Measurements from ENCODE around the gene SYT17.
"Not testable (repeated sequence)": the region's sequence is repeated elsewhere in the genome, so short reads cannot be mapped to it uniquely, and the experiment has no call there.

The SYT17 gene

DNA sequence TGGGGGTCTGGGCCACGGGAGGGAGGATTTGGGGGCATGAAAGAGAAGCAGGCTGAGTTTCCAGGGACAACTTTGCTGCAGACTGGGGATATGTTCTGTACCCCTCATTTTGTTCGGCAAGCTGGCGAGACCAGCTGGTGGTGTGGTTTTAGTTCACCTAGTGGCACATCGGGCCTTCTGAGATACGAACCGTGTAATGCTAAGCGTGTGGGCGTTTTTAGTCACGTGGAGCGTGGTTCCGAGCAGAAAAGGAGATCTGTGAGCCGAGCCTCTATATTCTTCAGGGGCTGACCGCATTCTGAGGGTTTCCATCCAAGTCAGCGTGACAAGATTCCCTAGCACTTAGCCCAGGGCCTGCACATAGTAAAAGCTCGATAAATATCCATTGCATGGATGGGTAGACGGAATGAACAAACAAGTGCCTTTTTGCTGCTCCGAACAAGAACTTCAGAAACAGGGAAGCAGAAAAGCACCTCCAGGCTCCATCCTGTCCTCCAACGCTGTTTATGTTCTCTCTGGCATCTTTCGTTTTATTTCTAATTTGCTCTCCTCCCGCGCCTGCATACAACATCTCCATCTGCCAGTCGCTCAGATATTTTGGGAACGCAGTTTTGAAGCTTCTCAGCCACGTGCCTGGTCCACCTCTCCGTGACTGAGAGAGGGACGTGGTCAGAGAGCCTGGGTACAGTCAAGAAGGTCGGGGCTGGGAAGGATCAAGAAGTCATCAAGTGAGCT is 5.8 kb downstream of the SYT17 start:
- no peak for DNase-seq (ENCODE audit: low read depth in 3 of 3)

DNA sequence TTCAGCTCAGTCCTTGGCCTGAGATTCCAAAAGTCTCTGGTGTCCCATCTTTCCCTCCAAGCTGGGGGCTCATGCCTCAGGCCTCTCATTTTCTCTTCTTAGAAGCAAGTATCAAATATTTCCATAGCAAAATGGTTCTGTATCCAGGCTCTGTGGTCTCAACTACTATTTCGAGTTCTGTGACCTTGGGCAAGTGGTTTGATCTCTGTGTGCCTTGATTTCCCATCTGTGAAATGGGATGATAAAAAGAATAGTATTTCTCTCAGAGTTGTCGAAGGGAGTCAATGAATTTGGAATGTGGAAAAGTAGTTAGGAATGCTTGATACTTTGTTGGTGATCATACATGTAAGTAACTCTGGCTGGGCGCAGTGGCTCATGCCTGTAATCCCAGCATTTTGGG is 6.4 kb downstream of the SYT17 start:
- DNase-seq (ENCODE audit: low read depth in 3 of 3) = no peak

- no peak for DNase-seq (ENCODE audit: low read depth in 3 of 3)
Observed at GRCh38 chr16:19175492-19176262, 7.6 kb downstream of the SYT17 start.

- no peak for DNase-seq (ENCODE audit: low read depth in 3 of 3)
Observed at GRCh38 chr16:19177111-19177739, 9.2 kb downstream of the SYT17 start.

DNA sequence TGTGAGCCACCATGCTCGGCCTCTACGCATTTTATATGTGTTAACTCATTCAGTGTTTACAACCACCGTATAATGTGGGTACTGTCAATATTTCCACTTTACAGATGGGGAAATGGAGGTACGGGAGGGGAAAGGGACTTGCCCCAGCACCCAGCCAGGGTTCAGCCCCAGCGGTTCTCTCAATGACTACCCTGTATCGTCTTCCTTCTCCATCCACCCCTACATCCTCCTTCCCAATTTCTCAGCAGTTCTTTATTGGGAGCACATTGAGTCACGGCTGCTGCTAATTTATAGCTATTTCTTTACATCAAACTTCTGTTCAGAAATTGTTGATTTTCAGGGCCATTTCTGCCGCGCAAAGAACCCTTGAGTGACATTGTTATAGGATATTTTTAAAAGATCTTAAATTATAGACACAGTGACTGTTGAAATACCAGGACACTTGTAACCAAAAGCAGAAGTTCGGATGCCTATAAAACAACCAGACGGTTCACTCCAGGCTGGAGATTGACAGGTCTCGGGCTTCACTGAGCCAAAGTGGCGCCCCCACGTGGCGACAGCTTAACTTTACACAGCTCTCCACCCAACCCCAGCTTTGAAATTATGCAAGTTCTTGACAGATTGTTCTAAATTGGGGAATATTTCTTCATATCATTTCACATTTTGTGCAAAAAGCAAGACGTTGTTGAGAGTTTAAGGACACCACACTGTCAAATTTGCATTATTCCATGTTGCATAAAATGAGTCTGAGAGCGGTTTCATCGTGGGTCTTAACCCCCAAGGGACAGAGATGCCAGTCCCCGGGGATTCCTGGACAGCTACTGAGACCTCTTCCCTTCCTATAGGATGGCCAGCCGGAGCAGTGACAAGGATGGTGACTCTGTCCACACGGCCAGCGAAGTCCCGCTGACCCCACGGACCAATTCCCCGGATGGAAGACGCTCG is 11.8 kb downstream of the SYT17 start:
- peak in 1 of 3 experiments; percentile 2 for DNase-seq (ENCODE audit: low read depth in 3 of 3)

DNA sequence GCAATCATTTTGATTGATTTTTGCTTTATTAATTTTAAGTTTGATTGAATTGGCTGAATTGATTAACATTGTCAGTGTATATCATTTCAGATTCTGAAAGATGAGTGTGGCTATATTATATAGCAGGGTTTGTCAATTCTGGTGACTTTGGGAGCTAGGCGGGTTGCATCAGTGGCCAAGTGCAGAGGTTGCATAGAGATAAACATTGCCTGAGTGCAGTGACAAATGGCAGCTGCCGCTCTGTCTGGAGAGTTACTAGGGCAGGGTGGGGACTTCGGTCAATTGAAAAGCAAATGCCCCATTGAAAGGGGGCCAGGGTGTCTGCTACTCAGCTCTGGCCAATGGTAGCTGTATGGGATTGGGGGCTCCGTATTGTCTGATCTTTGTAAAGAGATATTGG is 12.7 kb downstream of the SYT17 start:
- no peak for DNase-seq (ENCODE audit: low read depth in 3 of 3)

- DNase-seq (ENCODE audit: low read depth in 3 of 3) = no peak
Observed at GRCh38 chr16:19182481-19182880, 14.4 kb downstream of the SYT17 start.

- DNase-seq (ENCODE audit: low read depth in 3 of 3) = no peak
Observed at GRCh38 chr16:19183187-19183586, 15.1 kb downstream of the SYT17 start.

- no peak for DNase-seq (ENCODE audit: low read depth in 3 of 3)
Observed at GRCh38 chr16:19184823-19185509, 16.9 kb downstream of the SYT17 start.

- no peak for DNase-seq (ENCODE audit: low read depth in 3 of 3)
Observed at GRCh38 chr16:19185510-19185851, 17.4 kb downstream of the SYT17 start.

DNA sequence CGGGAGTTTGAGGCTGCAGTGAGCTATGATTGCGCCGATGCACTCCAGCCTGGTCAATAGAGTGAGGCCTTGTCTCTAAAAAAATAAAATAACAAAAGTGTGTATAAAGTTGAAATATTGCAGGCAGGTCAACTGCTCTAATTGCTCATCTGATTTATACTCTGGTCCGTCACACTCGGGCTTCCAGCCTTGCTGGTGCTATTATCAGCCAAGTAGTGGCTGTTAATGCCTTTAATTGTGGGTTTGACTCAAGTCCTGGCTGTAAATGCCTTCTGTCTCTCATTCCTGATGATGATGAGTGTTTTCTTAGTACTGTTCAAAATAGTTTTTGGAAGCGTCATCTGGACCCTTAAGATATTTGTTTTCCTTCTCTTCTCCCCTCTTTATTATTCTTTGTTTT is 18.4 kb downstream of the SYT17 start:
- no peak for DNase-seq (ENCODE audit: low read depth in 3 of 3)

DNA sequence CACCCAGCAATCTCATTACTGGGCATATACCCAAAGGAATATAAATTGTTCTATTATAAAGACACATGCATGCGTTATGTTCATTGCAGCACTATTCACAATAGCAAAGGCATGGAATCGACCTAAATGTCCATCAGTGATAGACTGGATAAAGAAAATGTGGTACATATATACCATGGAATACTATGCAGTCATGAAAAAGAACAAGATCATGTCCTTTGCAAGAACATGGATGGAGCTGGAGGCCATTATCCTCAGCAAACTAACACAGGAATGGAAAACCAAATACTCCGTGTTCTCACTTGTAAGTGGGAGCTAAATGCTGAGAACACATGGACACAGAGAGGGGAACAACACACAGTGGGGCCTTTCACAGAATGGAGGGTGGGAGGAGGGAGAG is 19.9 kb downstream of the SYT17 start:
- not testable (repeated sequence) for DNase-seq (ENCODE audit: low read depth in 3 of 3)

GRCh38 chr16:19188406-19188805 is 20.4 kb downstream of the SYT17 start:
- no peak for DNase-seq (ENCODE audit: low read depth in 3 of 3)

DNA sequence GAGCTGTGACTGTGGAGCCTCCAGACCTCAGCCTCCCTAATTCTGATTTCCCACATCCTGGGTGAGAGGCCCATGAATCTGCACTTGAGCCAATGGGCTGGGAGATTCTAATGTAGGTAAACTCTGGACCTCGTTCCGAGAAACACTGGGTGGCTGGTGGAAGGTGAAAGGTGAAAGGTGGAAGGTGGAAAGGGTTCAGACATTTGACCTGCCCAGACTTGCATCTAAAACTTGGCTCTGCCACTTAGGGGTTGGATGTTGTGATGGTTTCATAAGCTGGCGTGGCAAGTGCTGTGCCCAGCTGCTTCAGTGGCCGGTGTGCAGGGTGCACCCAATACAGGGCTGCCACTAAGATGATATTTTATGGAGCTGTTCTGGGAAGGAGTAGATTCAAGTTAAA is 24.8 kb downstream of the SYT17 start:
- no peak for DNase-seq (ENCODE audit: low read depth in 3 of 3)

DNA sequence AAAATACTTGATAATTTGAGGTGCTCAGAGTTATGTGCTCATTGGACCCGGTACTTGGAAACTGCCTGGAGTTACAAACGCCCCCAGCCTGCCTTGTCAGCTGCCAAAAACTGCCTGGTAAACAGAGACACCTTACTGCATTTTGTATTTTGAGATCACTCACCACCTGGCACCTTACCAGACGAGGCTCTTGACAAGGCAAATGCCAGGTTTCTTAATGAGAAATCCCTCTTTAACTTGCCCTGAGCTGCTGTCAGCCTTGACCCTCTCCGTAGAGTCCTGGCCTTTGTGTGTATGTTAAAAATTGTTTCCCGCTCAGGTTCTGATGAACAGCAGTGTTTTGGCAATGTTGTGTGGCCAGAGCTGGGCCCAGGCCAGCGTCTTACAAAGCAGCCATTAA is 28.8 kb downstream of the SYT17 start:
- DNase-seq (ENCODE audit: low read depth in 3 of 3) = no peak

GRCh38 chr16:19203374-19203966 is 35.4 kb downstream of the SYT17 start:
- no peak for DNase-seq (ENCODE audit: low read depth in 3 of 3)

DNA sequence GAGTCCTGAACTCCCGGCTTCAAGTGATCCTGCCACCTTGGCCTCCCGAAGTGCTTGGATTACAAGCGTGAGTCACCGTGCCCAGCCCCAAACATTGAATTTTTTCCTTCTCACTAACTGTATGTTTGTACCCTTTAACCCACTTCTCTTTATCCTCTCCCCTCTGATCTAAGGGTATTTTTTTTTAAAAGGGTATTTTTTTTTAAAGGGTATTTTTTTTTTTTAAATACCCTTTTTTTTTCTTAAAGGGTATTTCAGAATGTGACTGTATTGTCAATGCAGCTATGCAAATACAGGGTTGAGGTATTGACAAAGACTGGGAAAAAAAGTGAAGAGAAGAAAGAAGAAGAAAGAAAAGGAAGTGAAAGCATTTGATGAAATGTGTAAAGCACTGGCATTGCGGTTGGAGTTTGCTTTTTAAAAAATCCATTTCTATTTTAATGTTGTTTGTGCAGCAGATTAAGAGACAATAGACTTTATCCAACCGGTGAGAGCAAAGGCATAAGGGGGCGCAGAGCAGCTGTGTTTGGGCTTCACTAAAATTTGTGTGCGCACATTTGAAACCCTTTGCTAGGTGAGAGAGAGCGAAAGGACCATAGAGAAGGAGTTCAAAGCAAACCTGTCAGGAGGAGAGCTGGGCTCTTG is 42.4 kb downstream of the SYT17 start:
- no peak for DNase-seq (ENCODE audit: low read depth in 3 of 3)

GRCh38 chr16:19210968-19211367 is 42.9 kb downstream of the SYT17 start:
- no peak for DNase-seq (ENCODE audit: low read depth in 3 of 3)

DNA sequence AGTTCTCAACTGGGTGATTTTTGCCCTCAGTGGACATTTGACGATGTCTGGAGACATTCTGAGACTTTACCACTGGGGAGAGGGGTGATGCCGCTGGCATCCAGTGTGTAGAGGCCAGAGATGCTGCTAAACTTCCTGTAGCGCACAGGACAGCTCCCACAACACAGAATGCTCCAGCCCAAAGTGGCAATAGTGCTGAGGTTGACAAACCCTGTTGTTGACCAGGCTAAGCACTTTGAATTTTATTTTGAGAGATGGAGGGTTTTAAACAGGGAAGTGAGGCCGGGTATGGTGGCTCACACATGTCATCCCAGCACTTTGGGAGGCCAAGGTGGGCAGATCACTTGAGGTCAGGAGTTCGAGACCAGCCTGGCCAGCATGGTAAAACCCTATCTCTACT is 44.0 kb downstream of the SYT17 start:
- no peak for DNase-seq (ENCODE audit: low read depth in 3 of 3)

GRCh38 chr16:19213885-19214284 is 45.8 kb downstream of the SYT17 start:
- DNase-seq (ENCODE audit: low read depth in 3 of 3) = no peak

Measured in stimulated activated CD4-positive, alpha-beta T cell treated with anti-CD3 and anti-CD28 coated beads, TNF-alpha, amount 100 ng/mL, for 4 hours (primary cell).